ENCODE measurements around the gene SART1.

DNA sequence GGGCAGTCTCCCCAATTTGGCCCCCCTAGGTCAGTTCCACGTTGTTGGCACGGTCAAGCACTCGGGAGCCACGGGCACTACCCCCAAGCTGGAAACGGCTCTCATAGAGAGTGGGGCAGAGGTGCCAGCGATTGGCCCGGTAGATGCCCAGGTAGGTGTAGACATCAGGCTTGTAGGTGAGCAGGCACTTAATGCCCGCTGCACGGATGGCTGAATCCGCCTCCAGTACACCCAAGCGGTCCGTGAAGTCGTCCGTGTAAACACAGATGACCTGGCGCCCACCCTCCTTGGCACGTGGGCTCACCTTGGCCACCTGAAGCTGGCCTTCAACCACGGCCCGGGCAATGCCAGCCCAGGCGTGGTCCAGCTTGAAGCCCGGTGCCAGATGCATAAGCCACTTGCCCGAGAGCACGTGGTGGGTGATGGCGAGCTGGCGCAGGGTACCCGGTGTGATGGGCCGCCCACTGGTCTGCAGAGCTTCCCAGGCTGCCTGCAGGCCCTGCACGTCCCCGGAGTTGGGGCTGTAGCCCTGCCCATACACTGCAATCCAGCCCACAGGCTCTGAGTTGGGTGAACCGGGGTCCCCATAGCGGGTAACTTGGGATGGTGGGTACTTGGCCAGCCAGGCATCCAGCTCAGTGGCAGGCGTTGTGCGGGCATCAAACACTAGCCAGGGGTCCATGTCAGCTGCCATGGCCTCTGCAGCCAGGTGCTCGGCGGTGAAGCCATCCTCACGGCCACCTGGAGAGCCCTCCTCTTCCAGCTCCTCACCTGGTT, 43.9 kb upstream of the SART1 start:
- TF ChIP-seq, protein P1, sequence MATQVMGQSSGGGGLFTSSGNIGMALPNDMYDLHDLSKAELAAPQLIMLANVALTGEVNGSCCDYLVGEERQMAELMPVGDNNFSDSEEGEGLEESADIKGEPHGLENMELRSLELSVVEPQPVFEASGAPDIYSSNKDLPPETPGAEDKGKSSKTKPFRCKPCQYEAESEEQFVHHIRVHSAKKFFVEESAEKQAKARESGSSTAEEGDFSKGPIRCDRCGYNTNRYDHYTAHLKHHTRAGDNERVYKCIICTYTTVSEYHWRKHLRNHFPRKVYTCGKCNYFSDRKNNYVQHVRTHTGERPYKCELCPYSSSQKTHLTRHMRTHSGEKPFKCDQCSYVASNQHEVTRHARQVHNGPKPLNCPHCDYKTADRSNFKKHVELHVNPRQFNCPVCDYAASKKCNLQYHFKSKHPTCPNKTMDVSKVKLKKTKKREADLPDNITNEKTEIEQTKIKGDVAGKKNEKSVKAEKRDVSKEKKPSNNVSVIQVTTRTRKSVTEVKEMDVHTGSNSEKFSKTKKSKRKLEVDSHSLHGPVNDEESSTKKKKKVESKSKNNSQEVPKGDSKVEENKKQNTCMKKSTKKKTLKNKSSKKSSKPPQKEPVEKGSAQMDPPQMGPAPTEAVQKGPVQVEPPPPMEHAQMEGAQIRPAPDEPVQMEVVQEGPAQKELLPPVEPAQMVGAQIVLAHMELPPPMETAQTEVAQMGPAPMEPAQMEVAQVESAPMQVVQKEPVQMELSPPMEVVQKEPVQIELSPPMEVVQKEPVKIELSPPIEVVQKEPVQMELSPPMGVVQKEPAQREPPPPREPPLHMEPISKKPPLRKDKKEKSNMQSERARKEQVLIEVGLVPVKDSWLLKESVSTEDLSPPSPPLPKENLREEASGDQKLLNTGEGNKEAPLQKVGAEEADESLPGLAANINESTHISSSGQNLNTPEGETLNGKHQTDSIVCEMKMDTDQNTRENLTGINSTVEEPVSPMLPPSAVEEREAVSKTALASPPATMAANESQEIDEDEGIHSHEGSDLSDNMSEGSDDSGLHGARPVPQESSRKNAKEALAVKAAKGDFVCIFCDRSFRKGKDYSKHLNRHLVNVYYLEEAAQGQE (IDR thresholded peaks at IDR 0.05; ENCODE audit: borderline replicate concordance), result no peak
- TF ChIP-seq, protein P2, sequence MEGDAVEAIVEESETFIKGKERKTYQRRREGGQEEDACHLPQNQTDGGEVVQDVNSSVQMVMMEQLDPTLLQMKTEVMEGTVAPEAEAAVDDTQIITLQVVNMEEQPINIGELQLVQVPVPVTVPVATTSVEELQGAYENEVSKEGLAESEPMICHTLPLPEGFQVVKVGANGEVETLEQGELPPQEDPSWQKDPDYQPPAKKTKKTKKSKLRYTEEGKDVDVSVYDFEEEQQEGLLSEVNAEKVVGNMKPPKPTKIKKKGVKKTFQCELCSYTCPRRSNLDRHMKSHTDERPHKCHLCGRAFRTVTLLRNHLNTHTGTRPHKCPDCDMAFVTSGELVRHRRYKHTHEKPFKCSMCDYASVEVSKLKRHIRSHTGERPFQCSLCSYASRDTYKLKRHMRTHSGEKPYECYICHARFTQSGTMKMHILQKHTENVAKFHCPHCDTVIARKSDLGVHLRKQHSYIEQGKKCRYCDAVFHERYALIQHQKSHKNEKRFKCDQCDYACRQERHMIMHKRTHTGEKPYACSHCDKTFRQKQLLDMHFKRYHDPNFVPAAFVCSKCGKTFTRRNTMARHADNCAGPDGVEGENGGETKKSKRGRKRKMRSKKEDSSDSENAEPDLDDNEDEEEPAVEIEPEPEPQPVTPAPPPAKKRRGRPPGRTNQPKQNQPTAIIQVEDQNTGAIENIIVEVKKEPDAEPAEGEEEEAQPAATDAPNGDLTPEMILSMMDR (IDR thresholded peaks at IDR 0.05; ENCODE audit: poor library complexity, severe bottlenecking), result no peak
